GM18498 (cell line): ENCODE results near the gene SOHLH2.

Experiments
- ATAC-seq: cut with Tn5 transposase; IDR thresholded peaks from one replicate; pipeline ENCODE4 v1.9.1; 2021; ENCODE audit warnings: mild to moderate bottlenecking, moderate library complexity; ENCODE audit not compliant: unreplicated experiment

The SOHLH2 gene

DNA sequence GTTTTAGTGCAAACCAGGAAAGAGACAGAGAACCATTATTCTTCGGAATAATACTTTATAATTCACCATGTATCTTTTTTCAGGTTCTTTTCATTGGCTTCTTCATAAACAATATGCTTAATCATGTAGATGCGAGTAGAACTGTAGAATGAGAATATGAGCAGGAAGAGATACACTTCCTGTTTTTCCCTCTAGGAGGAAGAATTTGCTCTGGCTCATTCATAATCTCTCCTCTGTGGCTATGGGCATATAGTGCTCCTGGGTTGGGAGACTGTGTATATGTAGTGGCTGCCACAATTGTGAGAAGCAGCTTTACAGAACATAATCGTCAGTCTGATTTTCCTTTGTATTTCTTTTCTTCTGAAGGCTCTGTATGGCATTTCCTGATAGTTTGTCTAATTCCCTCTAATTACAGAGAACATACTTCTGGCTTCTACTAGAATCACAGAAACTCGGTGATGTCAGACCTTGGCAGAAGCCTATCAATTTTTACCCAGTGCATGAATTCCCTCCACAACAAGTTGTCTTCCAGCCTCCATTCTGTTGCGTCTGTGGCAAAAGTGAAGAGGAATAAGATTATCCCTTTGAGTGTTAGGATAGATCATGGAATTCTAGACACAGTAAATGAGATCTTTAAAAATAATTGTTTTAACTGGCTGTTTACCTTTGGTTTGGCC lies 80.3 kb downstream of the SOHLH2 start:
- no peak for ATAC-seq

DNA sequence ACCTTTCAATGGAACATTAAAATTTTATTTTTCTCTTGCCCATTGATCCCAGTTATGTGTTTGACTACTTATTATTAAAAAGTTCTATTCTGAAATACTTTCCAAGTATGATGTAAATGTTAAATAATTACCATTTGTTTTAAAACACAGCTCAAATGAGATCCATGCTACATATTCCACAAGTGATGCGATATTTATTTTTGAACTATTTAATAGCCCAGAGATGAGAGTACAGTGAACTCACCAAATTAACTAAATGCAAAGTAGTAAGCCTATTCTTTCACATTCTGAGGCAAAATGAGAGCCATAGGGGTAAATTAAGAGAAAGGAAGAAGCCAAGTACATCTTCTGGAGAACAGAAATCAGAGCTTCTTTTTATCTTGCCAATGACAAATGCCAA lies 82.0 kb downstream of the SOHLH2 start:
- no peak for ATAC-seq

DNA sequence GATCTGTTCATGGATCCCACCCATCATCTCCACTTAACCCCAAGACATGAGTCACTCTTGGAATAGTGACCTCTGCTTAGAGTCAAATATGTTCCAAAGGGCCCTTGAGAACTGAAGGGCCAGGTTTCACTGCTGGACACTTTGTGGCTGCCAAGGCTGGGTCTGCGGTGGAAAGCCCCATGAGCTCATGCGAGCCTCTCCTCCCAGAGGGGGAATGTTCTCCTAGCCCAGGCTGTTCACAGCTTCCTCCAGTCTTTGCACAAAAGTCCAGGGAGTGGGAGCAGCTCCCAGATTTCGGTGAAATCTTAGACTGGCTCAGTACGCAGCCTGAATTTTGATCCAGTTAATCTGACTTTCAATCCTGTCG lies 82.4 kb downstream of the SOHLH2 start:
- no peak for ATAC-seq

DNA sequence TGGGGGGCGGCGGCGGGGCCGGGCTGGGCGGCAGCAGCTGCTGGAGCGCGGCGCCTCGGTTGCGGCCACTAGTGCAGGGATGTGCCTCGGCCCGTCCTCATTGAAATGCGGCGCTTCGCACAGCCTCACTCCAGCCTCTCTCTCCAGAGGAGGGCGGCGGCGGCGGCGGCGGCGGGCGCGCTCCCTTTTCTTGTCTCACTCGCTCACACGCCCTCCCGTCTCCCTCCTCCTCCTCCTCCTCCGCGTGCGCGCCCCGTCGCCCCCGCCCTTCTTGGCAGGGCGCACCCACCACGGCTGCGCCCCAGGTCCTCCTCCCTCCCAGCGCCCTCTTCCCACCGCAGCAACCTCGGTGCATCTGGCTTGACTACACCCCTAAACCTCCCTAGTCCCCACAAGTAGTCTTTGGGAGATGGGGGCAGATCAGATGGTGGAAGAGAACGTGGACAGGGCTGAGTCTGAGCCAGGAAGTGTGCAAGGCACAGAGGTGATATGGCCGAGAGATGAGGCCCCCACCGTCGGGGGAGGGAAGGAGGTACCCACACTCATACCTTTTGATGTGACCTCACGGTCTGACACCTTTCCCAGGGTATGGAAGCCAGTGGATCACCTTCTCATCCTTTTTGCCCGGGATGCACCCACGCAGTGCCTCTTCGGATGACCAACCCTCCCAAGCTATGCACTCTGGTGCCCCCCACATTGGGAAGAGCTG lies 83.0 kb downstream of the SOHLH2 start, which contains the start of gene DCLK1:
DCLK1 (minus strand) TSS at position 161 of the 709 bp plus-strand sequence.
- no peak for ATAC-seq

DNA sequence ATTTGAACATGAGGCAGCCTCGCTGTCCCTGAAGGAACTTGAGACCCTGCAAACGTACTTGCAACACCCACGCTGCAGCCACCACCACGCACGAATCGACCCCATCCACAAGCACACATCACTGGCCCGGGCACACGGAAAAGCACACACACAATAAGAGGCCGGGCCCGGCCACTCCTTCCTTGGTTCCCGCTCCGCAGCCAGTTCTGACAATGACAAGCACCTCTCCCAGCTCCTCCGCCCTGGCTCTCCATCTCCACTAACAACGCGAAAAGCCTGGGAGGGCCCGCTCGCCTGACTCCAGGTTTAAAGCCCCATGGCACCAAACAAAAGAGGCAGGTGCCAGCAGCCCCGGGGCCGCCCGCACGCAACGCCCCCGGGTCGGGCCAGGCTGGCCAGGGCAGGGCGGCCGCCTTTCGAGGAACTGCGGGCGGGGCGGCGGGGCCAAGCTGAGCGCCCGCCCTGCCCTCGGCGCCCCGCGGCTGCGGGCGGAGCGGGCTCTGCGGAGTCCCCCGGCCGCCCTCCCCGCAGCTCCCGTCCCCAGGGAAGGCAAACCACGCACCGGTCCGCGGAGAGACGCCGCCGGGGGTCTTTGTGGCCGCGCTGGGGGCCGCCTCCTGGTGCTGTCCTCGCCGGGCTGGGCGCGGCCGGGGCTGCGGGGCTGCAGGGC lies 83.7 kb downstream of the SOHLH2 start:
- no peak for ATAC-seq

DNA sequence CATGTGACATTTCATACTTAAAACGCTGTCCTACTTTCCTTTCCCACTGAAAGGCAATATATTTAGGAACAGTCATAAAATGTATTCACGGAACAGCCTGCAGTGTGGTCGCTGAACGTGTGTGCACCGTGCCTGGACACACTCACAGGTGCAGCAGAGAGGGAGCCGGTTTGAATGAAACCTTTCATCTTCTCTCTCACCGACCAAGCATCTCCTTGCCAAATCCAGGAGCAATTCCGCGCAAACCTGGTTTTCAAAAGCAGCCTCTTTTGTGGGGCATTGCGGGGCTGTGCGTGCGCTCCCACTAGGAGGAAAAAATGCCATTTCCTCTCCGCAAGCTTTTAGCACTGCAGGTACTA lies 84.2 kb downstream of the SOHLH2 start:
- no peak for ATAC-seq

DNA sequence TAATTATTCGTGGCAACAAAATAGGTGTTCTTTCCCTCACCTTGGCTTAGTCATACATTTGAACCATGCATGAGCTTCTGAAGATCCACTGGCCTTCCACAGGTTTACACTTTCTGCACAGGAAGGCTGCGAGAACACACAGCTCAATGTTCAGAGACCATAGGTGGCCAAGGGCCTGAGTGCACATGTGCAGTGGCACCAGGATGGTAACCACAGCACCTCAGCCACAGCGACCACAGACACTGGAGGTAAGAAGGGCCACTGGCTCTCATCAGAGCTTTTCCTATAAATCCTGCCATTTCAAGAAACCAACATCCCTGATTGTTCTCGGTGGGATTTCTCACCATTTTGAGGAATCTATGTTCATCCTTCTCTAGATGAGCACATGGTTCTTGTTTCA lies 84.8 kb downstream of the SOHLH2 start:
- ATAC-seq: no peak

DNA sequence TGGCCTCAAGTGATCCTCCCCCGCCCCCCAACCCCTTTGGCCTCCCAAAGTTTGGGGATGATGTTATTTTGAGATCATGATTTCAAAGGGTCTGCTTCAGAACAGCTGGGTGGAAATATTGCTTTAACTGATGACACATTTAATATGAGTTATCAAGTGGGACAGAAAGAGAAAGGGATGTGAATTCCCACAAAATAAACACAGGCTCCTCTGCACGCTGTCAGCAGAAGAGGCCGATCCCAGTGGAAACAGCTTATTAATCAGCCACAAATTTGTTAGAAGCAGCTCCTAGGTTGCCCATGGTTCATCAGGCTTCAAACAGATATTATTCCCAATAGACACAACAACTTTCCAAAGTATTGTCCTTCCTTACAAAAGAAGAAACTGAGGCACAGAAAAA lies 87.9 kb downstream of the SOHLH2 start:
- ATAC-seq: no peak

DNA sequence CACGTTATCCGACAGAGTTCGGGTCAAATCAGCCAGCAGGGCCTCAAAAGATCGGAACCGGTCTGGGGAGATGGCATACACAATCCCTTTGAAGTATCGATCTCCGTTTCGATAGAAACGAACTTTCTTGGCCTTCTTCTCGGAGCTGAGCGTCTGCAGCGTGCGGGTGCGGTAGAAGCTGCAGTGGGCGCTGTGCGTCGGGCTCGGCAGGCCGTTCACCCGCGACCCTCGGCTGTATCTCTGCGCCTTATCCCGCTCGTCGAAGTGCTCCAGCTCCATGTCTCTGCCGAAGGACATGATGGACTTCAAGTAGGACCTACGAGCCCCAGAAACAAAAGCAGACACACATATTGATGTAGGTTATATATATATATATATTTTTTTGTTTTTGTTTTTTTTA lies 88.5 kb downstream of the SOHLH2 start:
- ATAC-seq: no peak

DNA sequence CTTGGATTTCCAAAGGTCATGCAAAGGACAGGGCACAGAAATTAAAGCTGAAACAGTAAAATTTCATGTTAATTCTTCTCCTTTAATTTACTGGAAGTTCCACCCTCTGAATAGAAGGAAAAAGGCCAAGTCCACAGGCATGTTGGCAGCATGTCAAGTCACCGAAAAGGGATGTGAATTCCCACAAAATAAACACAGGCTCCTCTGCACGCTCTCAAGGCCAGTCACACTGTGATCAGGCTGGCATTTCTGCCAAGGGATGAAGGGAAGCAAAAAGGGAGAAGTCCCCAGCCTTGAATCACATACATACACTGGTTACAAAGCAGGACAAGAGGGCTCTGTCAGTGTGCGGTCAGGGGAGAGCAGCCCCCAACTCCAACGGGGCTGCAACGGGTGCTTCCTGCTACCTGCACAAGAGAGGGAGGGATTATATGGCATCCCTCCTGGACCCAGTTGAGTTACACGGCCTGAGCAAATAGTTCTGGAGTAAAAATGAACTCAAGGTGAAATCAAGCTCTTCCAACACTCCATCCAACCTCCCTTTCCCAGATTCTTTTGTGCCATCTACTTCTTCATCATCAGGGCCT lies 90.0 kb downstream of the SOHLH2 start:
- ATAC-seq: no peak
